ENCODE data around the gene TBKBP1.

TBKBP1 gene, protein sequence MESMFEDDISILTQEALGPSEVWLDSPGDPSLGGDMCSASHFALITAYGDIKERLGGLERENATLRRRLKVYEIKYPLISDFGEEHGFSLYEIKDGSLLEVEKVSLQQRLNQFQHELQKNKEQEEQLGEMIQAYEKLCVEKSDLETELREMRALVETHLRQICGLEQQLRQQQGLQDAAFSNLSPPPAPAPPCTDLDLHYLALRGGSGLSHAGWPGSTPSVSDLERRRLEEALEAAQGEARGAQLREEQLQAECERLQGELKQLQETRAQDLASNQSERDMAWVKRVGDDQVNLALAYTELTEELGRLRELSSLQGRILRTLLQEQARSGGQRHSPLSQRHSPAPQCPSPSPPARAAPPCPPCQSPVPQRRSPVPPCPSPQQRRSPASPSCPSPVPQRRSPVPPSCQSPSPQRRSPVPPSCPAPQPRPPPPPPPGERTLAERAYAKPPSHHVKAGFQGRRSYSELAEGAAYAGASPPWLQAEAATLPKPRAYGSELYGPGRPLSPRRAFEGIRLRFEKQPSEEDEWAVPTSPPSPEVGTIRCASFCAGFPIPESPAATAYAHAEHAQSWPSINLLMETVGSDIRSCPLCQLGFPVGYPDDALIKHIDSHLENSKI

GRCh38 chr17:47693731-47694580 lies at the start of gene TBKBP1:
TSS of gene TBKBP1 (plus strand) at chr17:47694161. CDS start at chr17:47696113, 1,952 bp downstream.
- no peak for DNase-seq (ENCODE audit: low read depth in 2 of 2)

- no peak for DNase-seq (ENCODE audit: low read depth in 2 of 2)
These were observed 49.6 kb upstream of the TBKBP1 start for GRCh38 chr17:47644324-47644723.

GRCh38 chr17:47649153-47649971 lies 44.6 kb upstream of the TBKBP1 start, which contains the start of gene KPNB1:
TSS of gene KPNB1 (plus strand) at chr17:47649919. CDS start at chr17:47650245, 326 bp downstream.
- DNase-seq (ENCODE audit: low read depth in 2 of 2): peak; percentile 97 to 98

DNA sequence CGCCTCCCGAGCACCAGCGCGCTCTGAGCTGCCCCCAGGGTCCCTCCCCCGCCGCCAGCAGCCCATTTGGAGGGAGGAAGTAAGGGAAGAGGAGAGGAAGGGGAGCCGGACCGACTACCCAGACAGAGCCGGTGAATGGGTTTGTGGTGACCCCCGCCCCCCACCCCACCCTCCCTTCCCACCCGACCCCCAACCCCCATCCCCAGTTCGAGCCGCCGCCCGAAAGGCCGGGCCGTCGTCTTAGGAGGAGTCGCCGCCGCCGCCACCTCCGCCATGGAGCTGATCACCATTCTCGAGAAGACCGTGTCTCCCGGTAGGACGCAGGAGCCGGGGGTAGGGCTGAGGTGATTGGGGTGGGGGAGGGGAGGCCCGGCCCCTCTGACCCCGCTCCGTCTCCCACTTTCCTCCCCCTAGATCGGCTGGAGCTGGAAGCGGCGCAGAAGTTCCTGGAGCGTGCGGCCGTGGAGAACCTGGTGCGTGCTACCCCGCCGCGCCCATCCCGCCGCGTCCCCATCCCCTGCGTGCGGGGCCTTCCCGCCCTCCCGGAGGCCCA lies 43.9 kb upstream of the TBKBP1 start:
- no peak for DNase-seq (ENCODE audit: low read depth in 2 of 2)

GRCh38 chr17:47650525-47651522 lies 43.1 kb upstream of the TBKBP1 start:
- DNase-seq (ENCODE audit: low read depth in 2 of 2): peak; percentile 91 to 94

DNA sequence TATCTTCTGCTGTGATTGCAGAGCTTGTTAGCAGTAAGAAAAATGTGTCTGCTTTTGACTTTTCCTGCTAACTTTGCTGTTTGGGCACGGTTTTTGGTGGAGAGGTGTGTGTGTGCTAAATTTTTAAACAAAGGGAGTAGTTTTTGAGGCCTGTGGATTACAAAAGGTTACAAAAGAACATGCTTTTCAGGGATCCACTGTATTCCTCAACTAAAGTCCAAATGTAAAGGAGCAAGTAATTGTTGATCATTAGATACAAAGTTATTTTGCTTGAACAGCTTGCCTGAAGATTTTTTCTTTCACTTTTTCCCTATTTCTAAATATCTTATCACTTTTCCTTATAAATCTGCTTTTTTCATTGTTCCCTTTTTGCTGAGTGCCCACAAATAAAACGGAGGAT lies 42.3 kb upstream of the TBKBP1 start:
- no peak for DNase-seq (ENCODE audit: low read depth in 2 of 2)

DNA sequence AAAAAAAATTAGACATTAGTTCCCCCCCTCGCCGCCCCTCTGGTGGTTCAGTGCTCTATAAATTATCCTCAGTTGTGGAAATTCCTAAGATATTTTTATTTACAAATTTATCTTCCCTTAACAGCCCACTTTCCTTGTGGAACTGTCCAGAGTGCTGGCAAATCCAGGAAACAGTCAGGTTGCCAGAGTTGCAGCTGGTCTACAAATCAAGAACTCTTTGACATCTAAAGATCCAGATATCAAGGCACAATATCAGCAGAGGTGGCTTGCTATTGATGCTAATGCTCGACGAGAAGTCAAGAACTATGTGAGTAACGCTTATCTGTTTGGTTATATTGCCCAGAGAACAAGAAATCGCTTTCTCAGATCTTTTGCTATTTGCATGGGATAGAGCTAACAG lies 41.4 kb upstream of the TBKBP1 start:
- DNase-seq (ENCODE audit: low read depth in 2 of 2): no peak

DNA sequence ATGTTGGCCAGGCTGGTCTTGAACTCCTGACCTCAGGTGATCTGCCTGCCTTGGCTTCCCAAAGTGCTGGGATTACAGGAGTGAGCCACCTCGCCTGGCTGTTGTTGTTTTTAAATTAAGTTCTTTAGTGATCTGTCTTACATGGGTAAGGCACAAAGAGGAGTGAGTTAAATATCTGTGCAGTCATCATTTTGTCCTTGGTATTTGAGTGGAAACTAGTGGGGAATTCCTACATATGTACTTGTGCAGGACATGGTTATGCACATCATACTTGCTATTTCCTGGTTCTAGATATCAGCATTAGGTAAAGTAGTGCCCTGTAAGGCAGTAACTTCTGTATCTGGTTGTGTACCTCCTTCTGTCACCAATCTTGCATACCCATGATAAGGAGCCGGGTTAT lies 40.5 kb upstream of the TBKBP1 start:
- DNase-seq (ENCODE audit: low read depth in 2 of 2): no peak

- DNase-seq (ENCODE audit: low read depth in 2 of 2): no peak
These were observed 39.0 kb upstream of the TBKBP1 start for GRCh38 chr17:47654991-47655390.

DNA sequence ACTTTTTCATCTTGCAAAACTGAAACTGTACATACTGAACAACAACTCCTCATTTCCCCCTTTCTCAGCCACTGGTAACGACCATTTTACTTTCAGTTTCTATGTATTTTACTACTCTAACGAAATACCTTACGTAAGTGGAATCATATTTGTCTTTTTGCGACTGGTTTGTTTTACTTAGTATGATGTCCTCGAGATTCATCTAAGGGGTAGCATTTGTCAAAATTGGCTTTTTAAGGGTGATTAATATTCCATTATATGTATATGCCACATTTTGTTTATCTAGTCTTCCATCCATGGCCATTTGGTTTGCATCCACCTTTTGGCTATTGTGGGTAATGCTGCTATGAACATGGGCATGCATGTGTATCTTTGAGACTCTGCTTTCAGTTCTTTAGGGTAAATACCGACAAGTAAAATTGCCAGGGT lies 33.9 kb upstream of the TBKBP1 start:
- DNase-seq (ENCODE audit: low read depth in 2 of 2): no peak

- DNase-seq (ENCODE audit: low read depth in 2 of 2): peak; percentile 21 to 46
These were observed 29.9 kb upstream of the TBKBP1 start for GRCh38 chr17:47663912-47664623.

DNA sequence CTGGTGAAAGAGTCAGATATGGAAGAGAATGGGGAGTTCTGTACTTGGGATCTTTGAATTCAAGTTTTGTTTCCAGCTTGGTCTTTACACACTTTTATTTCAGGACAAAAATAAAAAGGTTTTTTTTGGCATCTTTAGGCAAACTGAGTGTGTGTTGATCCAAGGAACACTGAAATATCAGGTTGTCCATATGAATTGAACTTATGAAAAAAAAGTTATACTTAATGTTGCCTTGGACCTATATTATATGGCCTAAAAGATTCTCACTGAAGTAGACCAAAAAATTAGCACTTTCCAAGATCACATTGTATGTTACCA lies 29.4 kb upstream of the TBKBP1 start:
- no peak for DNase-seq (ENCODE audit: low read depth in 2 of 2)

GRCh38 chr17:47665655-47666054 lies 28.3 kb upstream of the TBKBP1 start:
- no peak for DNase-seq (ENCODE audit: low read depth in 2 of 2)

DNA sequence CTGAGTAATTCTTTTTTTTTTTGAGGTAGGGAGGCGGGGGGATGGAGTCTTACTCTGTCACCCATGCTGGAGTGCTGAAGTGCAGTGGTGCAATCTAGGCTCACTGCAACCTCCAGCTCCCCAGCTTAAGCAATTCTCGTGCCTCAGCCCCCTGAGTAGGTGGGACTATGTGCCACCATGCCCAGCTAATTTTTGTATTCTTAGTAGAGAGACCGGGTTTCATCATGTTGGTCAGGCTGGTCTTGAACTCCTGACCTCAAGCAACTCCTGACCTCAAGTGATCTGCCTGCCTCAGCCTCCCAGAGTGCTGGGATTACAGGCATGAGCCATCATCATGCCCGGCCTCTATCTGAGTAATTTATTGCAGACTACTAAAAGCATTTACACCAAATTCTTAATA lies 24.9 kb upstream of the TBKBP1 start:
- no peak for DNase-seq (ENCODE audit: low read depth in 2 of 2)

DNA sequence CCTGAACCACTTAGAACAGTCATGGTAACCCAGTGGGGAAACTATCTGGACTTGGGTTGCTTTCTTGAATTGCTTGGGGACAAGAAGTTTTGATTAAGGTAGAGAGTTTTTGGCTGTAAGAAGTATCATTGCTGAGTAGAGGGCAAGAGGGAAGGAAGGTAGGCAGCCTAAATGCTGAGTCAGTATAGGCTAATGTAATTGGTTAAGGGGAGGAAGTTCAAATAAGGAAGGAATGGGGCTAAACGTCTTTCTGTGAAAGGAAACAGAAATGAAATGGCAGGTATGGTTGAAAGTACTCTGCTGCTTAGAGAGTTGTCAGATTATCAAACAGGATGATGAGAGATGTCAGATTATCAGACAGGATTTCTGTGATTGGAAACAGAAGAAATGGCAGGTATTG lies 23.9 kb upstream of the TBKBP1 start:
- DNase-seq (ENCODE audit: low read depth in 2 of 2): no peak

- DNase-seq (ENCODE audit: low read depth in 2 of 2): no peak
These were observed 19.5 kb upstream of the TBKBP1 start for GRCh38 chr17:47674499-47674898.

DNA sequence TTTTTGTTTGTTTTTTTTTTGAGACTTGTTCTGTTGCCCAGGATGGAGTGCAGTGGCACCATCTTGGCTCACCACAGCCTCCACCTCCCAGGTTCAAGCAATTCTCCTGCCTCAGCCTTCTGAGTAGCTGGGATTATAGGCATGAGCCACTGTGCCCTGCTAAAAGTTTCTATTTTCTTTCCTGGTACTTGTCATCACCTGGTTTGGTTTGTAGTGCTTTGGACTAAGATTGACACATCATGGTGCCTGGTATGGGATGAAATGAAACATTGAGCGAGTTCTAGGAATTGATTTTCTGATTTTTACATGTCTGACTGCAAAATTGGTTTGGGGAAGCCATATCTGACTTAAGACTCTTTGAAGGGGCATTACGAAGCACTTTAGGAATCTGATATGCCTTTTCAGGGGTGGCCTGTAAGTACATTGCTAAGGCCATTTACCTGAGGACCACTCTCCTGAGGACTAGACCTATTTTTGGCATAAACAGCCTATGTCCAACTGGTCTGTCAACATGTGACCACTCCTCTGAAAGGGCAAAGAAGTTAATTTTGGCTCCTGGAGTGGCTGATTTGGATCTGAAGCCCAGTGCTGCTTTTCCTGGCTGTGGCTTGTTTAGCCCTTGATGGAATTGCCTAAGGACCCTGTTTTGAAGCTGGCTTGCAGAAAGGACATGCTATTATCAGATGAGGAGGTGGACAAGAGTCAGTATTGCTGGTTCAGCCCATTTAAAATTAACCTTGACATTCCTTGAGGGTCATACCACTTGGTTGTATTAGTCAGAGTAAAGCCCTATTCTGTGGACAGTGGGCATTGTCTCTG lies 18.4 kb upstream of the TBKBP1 start:
- DNase-seq (ENCODE audit: low read depth in 2 of 2): no peak

DNA sequence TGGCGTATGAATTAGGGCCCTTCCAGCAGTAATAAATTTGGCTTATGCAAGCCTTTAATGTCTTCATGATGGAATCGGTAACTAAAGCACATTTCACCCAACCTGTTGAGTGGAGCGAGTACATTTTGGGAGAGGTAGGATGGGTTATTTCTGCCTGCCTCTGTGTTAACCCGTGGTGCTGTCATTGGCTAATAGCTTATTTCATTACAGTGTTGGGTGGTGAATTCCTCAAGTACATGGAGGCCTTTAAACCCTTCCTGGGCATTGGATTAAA lies 17.8 kb upstream of the TBKBP1 start:
- DNase-seq (ENCODE audit: low read depth in 2 of 2): no peak

Data from stimulated activated CD4-positive, alpha-beta T cell treated with anti-CD3 and anti-CD28 coated beads, Interleukin-12 subunit alpha, Interleukin-12 subunit beta, amount 100 ng/mL, for 24 hours (primary cell).